Renal cortical epithelial cell (primary cell): ENCODE results near the gene DUSP15. TPM values are rescaled to one million over a fixed set of nuclear protein-coding genes. Genes with fewer than 3 reads are reported as not detected.

ENCODE experiments used
- DNase-seq: peaks from one replicate; pipeline ENCODE4 v3.0.0-alpha.2; 2011; ENCODE audit warnings: low read depth
- total RNA-seq: library from RNA; depleted of rRNA; stranded (reverse); fragments of >200 nt; gene quantifications from 2 replicates; pipeline ENCODE4 v1.2.3, GENCODE V29; 2014

The DUSP15 gene
- total RNA-seq, 1 donor from 2014 or later: 0.15 TPM

- peak; percentile 62 for DNase-seq
Observed at GRCh38 chr20:31894980-31895675, 24.8 kb upstream of the DUSP15 start.

GRCh38 chr20:31890646-31891045 lies 20.3 kb upstream of the DUSP15 start:
- DNase-seq: no peak

DNA sequence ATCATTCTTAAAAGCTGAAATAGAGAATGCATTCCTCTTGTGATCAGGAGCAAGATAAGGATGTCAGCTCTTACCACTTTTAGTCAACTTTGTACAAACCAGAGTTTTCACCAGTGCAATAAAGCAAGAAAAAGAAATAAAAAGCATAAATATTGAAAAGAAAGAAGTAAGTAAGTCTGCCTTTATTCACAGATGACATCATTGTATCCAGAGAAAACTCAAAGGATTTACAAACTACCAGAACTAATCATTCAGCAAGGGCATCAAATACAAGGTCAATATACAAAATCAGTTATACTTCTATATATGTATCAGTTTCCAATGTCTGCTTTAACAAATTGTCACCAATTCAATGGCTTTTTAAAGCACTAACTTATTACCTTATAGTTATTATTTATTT lies 13.5 kb upstream of the DUSP15 start:
- DNase-seq: no peak

GRCh38 chr20:31881945-31882344 lies 11.6 kb upstream of the DUSP15 start:
- no peak for DNase-seq

- peak; percentile 90 for DNase-seq
Observed at GRCh38 chr20:31879143-31879987, 9.0 kb upstream of the DUSP15 start.

DNA sequence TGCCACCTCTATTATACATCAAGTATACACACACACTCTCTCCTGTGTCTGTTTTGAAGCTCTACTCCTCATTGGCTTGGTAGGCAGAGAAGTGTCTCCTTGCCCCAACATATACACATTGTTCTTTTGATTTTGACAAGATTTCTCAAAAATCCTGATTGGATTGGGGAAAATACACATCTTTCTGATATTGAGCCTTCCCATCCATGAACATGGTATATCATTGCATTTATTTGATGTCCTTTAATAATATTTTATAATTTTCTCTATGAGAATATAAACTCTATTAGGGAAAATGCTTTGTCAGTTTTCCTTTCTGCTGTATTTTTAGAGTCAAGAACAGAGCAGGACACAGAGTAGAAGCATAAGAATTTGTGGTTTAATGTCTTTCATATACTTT lies 7.4 kb upstream of the DUSP15 start:
- DNase-seq: no peak

- no peak for DNase-seq
Observed at GRCh38 chr20:31875671-31876070, 5.3 kb upstream of the DUSP15 start.

DNA sequence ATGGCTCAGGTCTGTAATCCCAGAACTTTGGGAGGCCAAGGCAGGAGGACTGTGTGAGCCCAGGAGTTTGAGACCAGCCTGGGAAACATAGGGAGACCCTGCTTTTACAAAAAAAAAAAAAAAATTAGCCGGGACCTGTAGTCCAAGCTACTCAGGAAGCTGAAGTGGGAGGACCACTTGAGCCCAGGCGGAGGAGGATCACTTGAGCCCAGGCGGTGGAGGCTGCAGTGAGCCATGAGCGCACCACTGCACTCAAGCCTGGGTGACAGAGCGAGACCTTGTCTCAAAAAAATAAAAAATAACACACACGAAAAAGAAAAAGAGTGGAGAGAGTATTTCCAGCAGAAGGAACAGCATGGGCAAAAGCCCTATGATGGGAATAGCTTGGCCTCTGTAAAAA lies 2.1 kb upstream of the DUSP15 start:
- DNase-seq: no peak

GRCh38 chr20:31871618-31871954 lies 1.3 kb upstream of the DUSP15 start:
- no peak for DNase-seq

DNA sequence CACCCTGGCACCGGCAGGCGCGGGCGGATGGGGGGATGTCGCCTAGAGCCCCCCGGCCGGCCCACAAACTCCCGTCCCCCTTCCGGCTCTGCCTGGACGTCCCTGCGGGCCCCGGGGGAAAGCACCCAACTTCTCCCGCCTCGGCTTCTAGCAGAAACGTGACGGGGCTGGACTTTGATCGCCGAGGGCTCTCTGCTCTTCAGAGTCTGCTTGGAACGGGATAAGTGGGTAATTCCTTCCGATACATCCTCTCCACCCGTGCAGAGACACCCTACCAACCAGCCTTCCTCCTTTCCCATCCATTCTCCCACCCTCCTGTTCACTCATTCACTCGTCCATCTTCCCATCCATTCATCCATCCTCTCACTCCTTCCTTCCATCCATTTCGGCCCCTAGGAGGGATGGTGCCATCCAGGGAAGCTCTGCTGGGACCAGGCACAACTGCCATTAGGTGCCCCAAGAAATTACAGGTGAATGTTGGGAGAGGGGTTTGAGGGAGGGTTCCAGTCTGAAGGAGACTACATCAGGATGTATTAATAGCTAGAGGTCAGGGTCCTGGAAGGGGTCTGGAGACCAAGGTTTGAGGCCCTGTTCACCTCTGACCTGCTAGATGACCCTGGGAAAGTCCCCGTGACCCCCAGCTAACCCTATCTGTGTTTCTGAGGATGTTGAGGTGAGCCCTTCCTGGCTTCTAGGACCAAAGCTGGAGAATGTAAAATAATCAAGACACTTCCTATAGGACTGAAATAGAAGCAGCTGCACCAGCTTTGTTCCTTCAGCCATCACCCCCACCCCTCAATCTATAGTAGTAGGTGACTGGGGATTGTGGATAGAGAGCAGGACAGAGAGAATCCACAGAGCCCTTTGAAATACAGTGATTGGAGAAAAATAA lies 645 bp upstream of the DUSP15 start:
- DNase-seq: no peak

- no peak for DNase-seq
Observed at GRCh38 chr20:31869673-31869941, 720 bp downstream of the DUSP15 start.

DNA sequence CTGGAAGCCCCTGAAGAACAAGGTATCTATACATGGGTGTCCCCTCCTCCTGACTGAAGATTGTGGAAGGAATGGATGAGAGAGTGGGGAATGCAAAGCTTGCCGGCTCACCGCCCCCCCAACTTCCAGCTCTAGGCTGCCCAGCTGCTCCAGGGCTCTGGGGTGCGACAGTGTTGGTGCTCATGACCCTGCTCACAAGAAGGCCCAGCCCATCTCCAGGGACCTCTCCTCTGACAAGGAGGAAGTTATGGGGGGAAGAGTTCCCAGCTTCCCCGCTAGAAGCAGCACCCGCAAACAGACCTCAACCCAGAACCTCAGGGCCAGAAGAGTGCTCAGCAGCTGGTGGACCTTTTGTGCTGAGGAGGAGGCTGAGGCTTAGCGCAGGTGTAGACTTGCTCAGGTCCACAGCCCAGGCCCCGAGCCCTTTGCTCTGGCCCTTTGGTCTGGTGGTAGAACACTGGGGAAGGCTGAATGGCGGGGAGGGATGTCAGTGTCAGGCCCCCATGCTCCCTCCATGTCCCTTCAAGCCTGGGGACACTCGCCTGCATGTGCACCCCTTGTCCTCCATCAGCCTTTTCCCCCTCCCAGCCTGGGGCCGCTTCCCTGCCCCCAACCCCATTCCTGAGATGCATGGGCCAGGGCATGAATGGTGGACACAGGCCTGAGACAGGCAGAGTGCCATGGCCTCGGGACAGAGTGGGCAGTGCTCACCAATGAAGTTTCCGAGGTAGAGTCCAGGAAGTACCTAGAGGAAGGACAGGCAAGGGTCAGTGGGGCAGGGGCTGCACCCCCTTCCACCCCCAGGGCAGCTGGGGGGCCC lies 1.3 kb downstream of the DUSP15 start:
- DNase-seq: no peak

GRCh38 chr20:31866221-31866620 lies 4.1 kb downstream of the DUSP15 start:
- DNase-seq: no peak

GRCh38 chr20:31864521-31865400 lies 5.6 kb downstream of the DUSP15 start:
- no peak for DNase-seq

DNA sequence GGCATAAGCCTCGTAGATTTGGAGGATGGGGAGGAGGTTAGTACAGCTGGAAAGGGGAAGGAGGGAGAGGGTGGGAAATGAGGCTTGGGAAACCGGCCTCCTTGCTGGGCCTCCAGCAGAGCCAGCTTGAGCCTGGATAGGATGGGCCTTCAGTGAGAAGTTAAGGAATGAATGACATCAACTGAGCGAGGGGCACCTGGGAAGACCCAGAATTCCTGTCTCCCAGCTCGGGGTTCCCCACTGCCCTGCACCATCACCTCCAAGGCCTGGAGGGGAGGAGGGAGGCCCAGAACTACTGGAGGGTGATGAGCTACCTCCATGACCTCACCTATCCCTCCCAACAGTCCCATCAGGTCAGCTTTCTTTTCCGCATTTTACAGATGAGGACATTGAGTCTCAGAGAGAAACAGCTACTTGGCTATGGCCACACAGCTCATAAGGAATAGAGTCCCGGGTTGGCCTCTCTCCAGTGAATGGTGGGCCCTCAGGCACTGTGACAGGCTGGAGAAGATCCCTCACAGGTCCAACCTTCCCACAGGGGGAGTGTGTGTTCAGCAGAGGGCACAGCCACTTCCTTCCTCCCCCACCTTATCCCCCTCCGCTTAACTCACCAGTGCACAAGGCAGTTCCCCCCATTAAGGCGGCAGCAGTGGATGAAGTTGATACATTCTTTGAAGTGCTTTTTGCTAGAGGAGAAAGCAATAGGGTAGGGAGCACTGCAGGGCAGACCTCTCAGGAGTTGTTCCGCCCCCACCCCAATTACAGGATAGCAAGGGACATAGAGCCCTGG lies 6.8 kb downstream of the DUSP15 start:
- DNase-seq: no peak

- DNase-seq: no peak
Observed at GRCh38 chr20:31862506-31862905, 7.8 kb downstream of the DUSP15 start.

GRCh38 chr20:31862157-31862470 lies 8.2 kb downstream of the DUSP15 start:
- no peak for DNase-seq

DNA sequence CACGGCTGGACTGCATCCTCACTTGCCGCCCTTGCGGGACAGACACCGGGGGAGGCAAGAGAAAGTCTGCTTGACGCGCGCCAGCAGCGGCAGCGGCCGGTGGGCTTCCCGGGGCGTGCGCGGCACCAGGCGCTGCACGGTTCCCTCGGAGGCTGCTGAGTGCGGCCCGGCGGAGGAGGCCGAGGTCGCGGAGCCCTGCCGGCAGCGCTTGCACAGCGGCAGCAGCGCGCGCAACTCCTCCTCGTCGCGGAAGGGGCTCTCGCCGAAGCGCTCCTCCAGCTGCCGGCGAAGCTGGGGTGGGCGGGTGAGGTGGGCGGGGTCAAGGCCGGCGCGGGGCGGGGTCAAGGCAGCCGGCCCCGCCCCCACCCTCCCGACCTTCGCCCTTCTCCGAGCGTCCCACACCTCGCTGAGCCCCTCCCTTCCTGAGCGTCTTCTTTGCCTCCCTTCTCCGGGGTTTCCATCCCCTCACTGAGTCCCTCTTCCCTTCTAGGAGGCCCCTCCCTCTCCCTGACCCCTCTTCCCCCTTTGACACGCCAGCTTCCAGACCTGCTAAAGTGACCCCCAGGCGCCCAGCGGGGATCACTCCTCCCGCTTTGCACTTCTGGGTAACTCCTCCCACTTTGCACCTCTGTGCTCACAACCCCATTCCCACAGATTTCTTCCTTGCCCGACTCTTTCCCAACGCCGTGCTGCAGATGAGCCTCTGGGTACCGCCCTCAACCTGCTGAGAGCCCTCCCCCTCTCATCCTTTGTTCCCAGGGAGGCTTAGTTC lies 8.8 kb downstream of the DUSP15 start:
- DNase-seq: no peak

DNA sequence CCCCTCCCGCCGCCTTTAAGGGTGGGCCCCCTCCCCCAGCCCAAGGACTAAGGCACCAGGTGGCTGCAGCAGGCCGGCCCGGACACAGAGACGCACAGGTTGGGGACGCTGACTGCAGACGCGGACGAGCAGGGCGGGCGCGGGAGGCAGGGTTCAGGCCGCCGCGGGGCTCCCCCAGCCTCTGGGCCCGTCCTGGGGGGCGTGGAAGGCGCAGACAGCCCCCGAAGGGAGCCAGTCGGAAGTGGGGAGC lies 9.3 kb downstream of the DUSP15 start:
- no peak for DNase-seq
